Gastrocnemius medialis (tissue), 4 donors: ENCODE measurements around the gene MEIS1.

Experiments used
- CTCF ChIP-seq, 5 experiments: fragments of 450-650 bp in 3 of 5; fragments of 200-600 bp in 2 of 5; sonication (generic) in 2 of 5; IDR thresholded peaks in 4 of 5; conservative IDR thresholded peaks in 1 of 5; 1 replicate in 4 of 5; 2 replicates in 1 of 5; pipeline ENCODE4 v1.5.1; 2016 to 2019; ENCODE audit warnings: antibody characterized with exemption in 5 of 5, mild to moderate bottlenecking in 3 of 5, moderate library complexity in 3 of 5
- POLR2A ChIP-seq, 2 donors: fragments of 450-650 bp; IDR thresholded peaks; one replicate each; pipeline ENCODE4 v1.6.1; 2017; ENCODE audit warnings: antibody characterized with exemption in 2 of 2, mild to moderate bottlenecking in 2 of 2, moderate library complexity in 2 of 2

DNA sequence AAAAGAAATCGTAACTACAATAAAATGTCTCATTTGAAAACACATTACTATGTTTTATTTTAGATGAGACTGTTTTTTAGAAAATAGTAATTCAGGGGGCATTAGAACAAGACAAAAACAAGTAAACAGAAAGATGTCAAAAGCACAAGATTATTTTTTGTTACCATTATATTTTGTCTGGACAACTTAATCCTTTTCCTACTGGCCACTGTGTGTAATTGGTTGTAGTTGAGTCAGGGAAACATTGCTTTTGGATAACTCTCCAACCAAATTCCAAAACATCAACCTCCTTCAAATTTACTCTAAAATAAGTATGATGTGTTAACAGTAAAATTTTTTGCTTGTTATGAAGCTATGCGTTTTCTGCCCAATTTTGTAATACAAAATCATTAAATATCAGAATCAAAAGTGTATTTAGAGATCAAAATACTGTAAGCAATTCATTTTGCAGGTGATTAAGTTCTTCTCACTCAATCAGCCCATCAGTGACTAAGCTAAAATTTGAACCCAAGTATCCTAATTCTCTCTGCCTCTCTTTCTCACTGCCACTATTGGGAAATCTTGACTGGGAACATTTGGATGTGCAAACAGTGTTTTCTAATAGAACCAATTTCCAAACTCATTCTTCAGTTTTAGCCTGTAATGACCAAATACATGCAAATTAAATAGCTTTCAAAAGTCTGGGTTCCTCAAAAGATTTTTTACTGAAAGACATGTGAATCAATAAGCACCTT lies 11.4 kb upstream of the MEIS1 start:
- TF ChIP-seq POLR2A (IDR thresholded peaks at IDR 0.05): no peak
- TF ChIP-seq CTCF (IDR thresholded peaks at IDR 0.05 in 4 of 5, conservative IDR thresholded peaks at IDR 0.05 in 1 of 5): no peak
